Naive thymus-derived CD8-positive, alpha-beta T cell (primary cell): Measurements from ENCODE around the gene KCNAB2. TPM values are rescaled to one million over a fixed set of nuclear protein-coding genes. Genes with fewer than 3 reads are reported as not detected.
"Not testable (repeated sequence)": the region's sequence is repeated elsewhere in the genome, so short reads cannot be mapped to it uniquely, and the experiment has no call there.

Experiments
- ATAC-seq, 2 donors: fragments of 150-1000 bp; cut with Tn5 transposase in 1 of 2; sonication (Bioruptor Pico), chemical (Tn5 transposase) in 1 of 2; 1 replicate in 1 of 2; 2 replicates in 1 of 2; pipeline ENCODE4 v1.10.0; 2021; ENCODE audit warnings: mild to moderate bottlenecking in 2 of 2, moderate library complexity in 2 of 2
- POLR2A ChIA-PET: fragments of 350-600 bp; sonication (Branson Sonifier 250); formaldehyde crosslinking; loops from one replicate; lab custom pipeline; 2021; ENCODE audit warnings: antibody characterized with exemption; lab: Charles Lee
- DNase-seq, 10 donors: peaks; one replicate each; pipeline versions ENCODE4 v3.0.0 to v3.0.0-alpha.2; 2020 to 2022
- H3K27ac Mint-ChIP-seq, 10 donors: one replicate each; pipeline ENCODE4 v1.8.0; 2020 to 2022; ENCODE audit warnings: mild to moderate bottlenecking in 10 of 10, mixed read lengths in 10 of 10, moderate library complexity in 4 of 10, inconsistent platforms in 1 of 10
- H3K27me3 Mint-ChIP-seq, 5 donors: one replicate each; pipeline ENCODE4 v1.8.0; 2021 to 2022; ENCODE audit warnings: mixed read lengths in 5 of 5
- H3K36me3 Mint-ChIP-seq, 3 donors: one replicate each; pipeline ENCODE4 v1.8.0; 2020 to 2022; ENCODE audit warnings: mixed read lengths in 3 of 3, mild to moderate bottlenecking in 2 of 3, inconsistent platforms in 1 of 3
- H3K4me1 Mint-ChIP-seq, 4 donors: one replicate each; pipeline ENCODE4 v1.8.0; 2021 to 2022; ENCODE audit warnings: mixed read lengths in 4 of 4
- H3K4me3 Mint-ChIP-seq, 10 donors: one replicate each; pipeline ENCODE4 v1.8.0; 2020 to 2022; ENCODE audit warnings: mild to moderate bottlenecking in 10 of 10, mixed read lengths in 10 of 10, moderate library complexity in 6 of 10, inconsistent platforms in 1 of 10
- H3K9me3 Mint-ChIP-seq, 9 donors: one replicate each; pipeline ENCODE4 v1.8.0; 2020 to 2022; ENCODE audit warnings: mixed read lengths in 9 of 9, mild to moderate bottlenecking in 3 of 9, inconsistent platforms in 1 of 9, moderate library complexity in 1 of 9
- polyA plus RNA-seq, 3 donors: library from polyadenylated mRNA; unstranded; fragments of 300-500 nt; fragmentation: Illumina TruSeq; gene quantifications; one replicate each; pipeline ENCODE4 v1.2.3, GENCODE V29; 2021
- total RNA-seq, 8 experiments: library from RNA in 2 of 8; stranded (reverse) in 2 of 8; gene quantifications; one replicate each; pipeline ENCODE4 v1.2.3 and lab custom pipeline; 2021 to 2026

Gene KCNAB2
- total and polyA plus RNA-seq, 5 experiments from 2014 or later = 17.8 to 190 (median 46.6) TPM

DNA sequence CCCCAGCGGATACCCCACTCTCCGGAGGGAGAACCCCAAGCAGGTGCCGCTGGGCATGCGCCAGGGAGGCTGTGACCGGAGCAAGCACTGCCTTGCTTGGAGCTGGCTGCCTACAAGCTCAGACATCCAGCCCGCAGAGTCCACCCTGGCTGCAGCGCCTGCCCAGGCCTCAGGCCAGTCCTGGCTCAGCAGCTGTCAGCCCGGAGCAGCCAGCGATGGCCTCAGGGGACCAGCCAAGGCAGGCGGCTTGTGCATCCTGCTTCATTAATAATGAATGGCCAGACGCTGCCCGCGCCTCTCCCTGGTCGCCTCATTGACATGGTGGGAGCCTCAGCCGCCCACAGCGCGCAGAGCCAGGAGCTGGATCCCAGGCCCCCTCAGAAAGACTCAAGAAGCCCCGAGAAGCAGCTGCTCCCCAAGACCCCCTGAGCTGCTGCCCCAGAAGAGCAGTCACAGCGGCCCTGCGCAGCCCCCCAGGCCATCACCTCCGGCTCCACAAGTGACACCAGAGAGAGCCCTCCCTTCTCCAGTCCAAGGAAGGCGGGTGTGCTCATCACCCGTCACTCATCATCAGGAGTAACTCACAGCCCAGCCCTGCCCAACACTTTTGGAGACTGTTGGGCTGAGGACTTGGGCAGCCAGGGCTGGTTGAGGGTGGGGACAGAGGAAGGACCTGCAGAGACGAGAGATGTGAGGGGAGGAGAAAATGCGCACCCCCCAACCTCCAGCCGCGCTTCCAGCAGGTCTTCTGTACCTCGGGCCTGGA, 19.6 kb downstream of the KCNAB2 start:
- ATAC-seq (no peak), DNase-seq (no peak)
- Mint-ChIP-seq H3K4me1 (peaks cover 9 to 26% (median 19%) of the 10 kb centered on the region in 4 donors), H3K27ac (peak overlapping the region in 2 of 10 donors; percentile 41 to 60), H3K36me3 (peaks cover 0 to 36% (median 0%) of the 10 kb centered on the region in 3 donors), H3K27me3 (no peaks in the 10 kb centered on the region), H3K9me3 (no peaks in the 10 kb centered on the region), H3K4me3 (no peak overlapping the region)
- POLR2A ChIA-PET = no interaction called here

DNA sequence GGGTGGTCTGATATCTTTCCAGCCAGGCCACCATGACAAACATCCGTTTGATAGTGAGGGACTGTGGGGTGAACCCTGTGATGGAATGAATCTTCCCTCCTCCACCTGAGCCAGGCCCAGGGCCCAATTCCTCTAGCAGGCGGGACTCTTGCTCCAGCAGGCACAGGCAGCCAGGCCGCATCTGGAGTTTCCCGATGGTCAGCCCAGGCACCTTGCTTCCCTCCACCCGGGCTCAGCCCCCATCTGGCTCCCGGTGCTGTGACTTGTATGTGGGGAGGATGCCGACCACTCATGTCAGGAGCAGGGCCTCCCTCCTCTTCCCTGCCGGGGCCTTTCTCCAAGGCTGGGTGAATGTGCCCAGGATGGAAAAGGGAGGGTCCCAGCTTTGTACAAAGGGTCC, 21.0 kb downstream of the KCNAB2 start:
- Mint-ChIP-seq H3K27ac (peak overlapping the region in 4 of 10 donors; percentile 18 to 80 (median 68)), H3K4me3 (no peak overlapping the region), H3K9me3 (no peaks in the 10 kb centered on the region), H3K36me3 (peaks cover 0 to 31% (median 0%) of the 10 kb centered on the region in 3 donors), H3K27me3 (no peaks in the 10 kb centered on the region), H3K4me1 (peaks cover 9 to 26% (median 19%) of the 10 kb centered on the region in 4 donors)
- no peak for DNase-seq
- POLR2A ChIA-PET = no interaction called here
- no peak for ATAC-seq

DNA sequence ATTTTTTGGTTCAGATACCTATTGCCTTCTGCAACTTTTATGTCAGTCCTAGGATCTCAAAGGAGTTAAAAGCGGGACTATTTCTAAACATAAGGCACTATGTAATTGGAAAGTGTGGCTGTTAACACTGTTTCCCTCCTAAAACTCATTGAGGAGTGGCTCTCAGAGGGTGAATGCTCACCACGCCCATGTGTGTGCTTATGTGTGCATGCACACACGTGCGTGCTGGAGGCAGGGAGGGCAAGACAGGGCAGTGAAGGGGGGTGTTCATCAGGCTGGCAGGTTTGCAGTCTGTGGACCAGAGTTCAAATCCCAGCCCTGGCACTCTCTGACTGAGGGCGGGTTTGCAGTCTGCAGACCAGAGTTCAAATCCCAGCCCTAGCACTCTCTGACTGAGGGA, 22.4 kb downstream of the KCNAB2 start:
- no peak for ATAC-seq
- no peak overlapping the region for H3K4me3 Mint-ChIP-seq
- H3K9me3 Mint-ChIP-seq = no peaks in the 10 kb centered on the region
- POLR2A ChIA-PET = no interaction called here
- peak overlapping the region in 1 of 10 donors; percentile 16 for H3K27ac Mint-ChIP-seq
- peaks cover 7 to 24% (median 17%) of the 10 kb centered on the region in 4 donors for H3K4me1 Mint-ChIP-seq
- peaks cover 0 to 27% (median 0%) of the 10 kb centered on the region in 3 donors for H3K36me3 Mint-ChIP-seq
- H3K27me3 Mint-ChIP-seq = no peaks in the 10 kb centered on the region
- no peak for DNase-seq

DNA sequence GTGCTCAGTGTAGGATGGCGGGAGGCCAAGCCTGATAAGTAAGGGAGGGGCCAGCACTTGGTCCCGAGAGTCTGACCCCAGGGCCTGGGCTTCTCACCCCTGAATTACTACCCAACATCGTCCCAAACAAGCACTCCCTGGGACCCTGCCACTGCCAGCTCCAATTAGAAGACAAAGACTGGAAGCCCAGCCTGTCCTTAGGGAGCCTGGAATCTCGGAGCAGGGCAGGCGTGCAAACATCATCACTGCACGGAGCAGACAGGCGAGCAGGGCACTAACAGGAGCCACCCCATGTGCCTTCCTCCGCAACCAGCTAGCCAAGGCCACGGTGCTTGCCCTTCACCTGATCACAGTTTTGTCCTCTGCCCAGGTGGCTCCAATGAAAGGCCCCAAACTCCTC, 23.2 kb downstream of the KCNAB2 start:
- no peaks in the 10 kb centered on the region for H3K9me3 Mint-ChIP-seq
- POLR2A ChIA-PET = interaction anchor here (0.6 kb wide), 1 partner anchor 17 kb away, joined by 4 read pairs; no protein-coding TSS in a partner anchor
- ATAC-seq (no peak), DNase-seq (no peak)
- H3K27ac Mint-ChIP-seq = peak overlapping the region in 1 of 10 donors; percentile 43
- no peaks in the 10 kb centered on the region for H3K27me3 Mint-ChIP-seq
- peaks cover 3 to 20% (median 13%) of the 10 kb centered on the region in 4 donors for H3K4me1 Mint-ChIP-seq
- H3K36me3 Mint-ChIP-seq = peaks cover 0 to 26% (median 0%) of the 10 kb centered on the region in 3 donors
- H3K4me3 Mint-ChIP-seq = no peak overlapping the region

DNA sequence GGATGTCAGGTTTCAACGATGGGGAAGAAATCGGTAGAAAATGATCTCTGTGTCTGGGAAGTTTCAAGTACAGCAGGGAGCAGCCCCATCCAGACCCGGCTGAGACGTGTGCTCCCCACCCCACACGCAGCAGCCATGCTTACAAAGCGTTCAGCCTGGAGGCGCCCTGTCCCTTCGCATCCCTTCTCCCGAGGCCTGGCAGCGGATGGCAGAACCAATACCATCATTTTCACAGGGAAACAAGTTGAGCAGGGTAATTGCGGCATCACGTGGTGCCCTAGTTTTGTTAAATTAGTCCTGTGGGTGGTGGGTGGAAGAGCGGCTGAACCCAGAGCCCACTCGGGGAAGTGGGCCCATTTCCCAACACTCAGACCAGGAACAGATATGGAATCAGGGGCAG, 23.9 kb downstream of the KCNAB2 start:
- Mint-ChIP-seq H3K9me3 (no peaks in the 10 kb centered on the region), H3K4me1 (peaks cover 3 to 19% (median 12%) of the 10 kb centered on the region in 4 donors), H3K36me3 (peaks cover 0 to 32% (median 0%) of the 10 kb centered on the region in 3 donors), H3K27ac (peak overlapping the region in 3 of 10 donors; percentile 43 to 67 (median 52)), H3K27me3 (no peaks in the 10 kb centered on the region), H3K4me3 (no peak overlapping the region)
- POLR2A ChIA-PET = no interaction called here
- no peak for DNase-seq
- ATAC-seq = no peak

DNA sequence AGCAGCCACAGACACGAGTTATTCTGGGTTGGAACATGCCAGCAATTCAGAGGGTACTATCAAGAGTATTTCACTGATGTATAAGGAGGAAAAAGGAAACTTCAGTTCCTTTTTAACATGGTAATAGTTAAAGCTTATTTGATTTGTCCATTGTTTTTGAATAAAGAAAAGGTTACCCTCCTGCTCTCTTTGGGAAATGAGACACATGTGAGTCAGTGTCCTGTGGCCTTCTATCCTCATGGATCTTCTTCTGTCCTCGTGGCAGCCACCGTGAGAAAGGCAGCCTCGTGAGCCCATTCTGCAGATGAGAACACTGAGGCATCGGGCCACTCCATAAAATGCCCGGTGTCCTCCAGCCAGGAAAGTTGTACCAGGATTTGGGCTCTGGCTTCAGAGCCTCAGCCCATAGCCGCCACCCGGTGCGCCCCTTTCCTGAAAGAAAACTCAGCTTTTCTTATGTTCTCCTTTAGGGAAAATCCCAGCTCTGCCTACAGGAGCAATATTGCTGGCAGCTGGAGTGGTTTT, 24.8 kb downstream of the KCNAB2 start:
- no peak overlapping the region for H3K4me3 Mint-ChIP-seq
- no peaks in the 10 kb centered on the region for H3K27me3 Mint-ChIP-seq
- peak overlapping the region in 2 of 10 donors; percentile 11 to 50 for H3K27ac Mint-ChIP-seq
- H3K9me3 Mint-ChIP-seq = no peaks in the 10 kb centered on the region
- H3K36me3 Mint-ChIP-seq = peaks cover 0 to 37% (median 0%) of the 10 kb centered on the region in 3 donors
- H3K4me1 Mint-ChIP-seq = peaks cover 6 to 17% (median 12%) of the 10 kb centered on the region in 4 donors
- POLR2A ChIA-PET = no interaction called here
- no peak for DNase-seq
- ATAC-seq = no peak

DNA sequence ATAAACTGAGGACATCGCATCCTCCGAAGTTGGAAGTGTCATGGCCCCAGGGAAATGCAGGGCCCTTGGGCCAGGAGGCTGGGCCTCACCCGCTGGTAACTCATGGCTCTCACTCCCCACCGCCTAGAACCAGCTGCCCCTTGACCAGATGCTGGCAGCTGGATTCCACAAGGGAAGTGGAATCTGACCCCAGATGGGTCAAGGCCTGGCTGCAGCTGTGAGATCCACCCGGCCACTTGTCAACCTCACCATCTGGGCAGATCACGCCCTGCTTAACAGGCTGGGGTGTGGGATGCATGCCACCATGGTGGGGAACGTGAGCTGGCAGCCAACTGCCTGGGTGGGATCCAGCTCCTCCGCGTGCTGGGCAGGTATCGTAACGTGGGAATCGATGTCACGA, 25.5 kb downstream of the KCNAB2 start:
- Mint-ChIP-seq H3K27me3 (no peaks in the 10 kb centered on the region), H3K4me3 (no peak overlapping the region), H3K9me3 (no peaks in the 10 kb centered on the region), H3K4me1 (peaks cover 6 to 17% (median 12%) of the 10 kb centered on the region in 4 donors), H3K27ac (no peak overlapping the region), H3K36me3 (peaks cover 0 to 44% (median 0%) of the 10 kb centered on the region in 3 donors)
- ATAC-seq (no peak), DNase-seq (no peak)
- POLR2A ChIA-PET = no interaction called here

DNA sequence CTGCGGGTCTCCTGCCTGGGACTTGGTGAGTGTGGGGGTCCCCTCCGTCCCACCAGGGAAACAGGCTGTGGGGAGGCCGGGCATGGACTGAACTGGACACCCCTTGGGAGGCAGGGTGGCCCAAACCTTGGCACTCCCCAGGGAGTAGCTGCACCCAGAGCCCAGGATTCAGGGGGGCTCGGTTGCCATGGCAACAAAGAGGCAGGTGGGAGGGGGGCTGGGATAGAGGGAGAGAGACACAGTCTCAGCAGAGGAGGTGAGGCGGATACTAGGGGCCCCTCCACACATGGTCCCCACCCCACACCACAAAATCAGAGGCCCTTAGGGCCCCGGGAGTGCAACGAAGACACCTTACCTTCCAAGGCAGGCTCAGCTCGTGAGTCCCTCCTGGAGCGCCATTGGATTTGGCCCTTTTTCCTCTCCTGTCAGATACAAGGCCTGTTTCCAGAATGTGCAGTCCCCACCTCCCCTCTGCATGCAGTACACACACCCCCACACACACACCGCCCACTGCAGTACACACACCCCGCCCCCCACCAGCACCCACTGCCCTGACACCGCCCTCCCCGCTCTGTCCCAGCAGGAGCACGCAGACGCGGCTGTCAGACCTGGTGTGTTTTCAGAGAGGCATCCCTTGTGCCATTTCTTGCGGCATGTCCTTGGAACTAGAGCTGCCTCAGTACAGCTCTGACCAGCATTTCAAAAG, 27.2 kb downstream of the KCNAB2 start:
- H3K36me3 Mint-ChIP-seq = peaks cover 0 to 47% (median 0%) of the 10 kb centered on the region in 3 donors
- H3K27ac Mint-ChIP-seq = no peak overlapping the region
- no peak overlapping the region for H3K4me3 Mint-ChIP-seq
- no peak for ATAC-seq
- peaks cover 5 to 8% (median 6%) of the 10 kb centered on the region in 4 donors for H3K4me1 Mint-ChIP-seq
- POLR2A ChIA-PET = no interaction called here
- H3K27me3 Mint-ChIP-seq = no peaks in the 10 kb centered on the region
- no peaks in the 10 kb centered on the region for H3K9me3 Mint-ChIP-seq
- DNase-seq = no peak

DNA sequence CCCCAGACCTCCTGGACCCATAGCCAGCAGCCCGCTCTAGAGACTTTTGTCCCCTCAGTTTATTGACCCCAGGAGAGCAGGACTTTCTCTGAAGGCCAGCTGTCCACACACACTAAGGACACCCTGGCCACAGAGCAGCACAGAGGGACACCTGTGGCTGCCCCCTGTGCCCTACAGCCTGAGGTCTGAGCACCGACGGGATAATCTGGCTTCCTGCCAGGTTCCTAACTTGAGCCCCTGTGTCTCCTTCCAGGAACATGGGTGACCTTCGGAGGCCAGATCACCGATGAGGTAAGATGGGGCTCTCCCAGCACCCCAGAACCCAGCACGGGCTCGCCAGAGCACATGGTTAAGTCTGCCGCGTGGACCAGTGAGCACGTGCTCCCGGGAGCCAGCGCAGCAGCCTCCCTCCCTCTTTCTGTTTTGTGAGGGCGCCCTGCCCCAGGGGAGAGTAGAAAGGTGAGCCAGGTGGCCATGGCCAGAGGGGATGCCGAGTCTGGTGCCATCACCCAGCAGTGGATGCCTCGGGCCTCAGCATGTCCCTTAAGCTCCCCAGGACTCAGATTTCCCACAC, 27.9 kb downstream of the KCNAB2 start:
- Mint-ChIP-seq H3K4me1 (peaks cover 5 to 11% (median 7%) of the 10 kb centered on the region in 4 donors), H3K9me3 (no peaks in the 10 kb centered on the region), H3K27me3 (no peaks in the 10 kb centered on the region), H3K4me3 (no peak overlapping the region), H3K36me3 (peaks cover 0 to 52% (median 0%) of the 10 kb centered on the region in 3 donors), H3K27ac (no peak overlapping the region)
- POLR2A ChIA-PET = no interaction called here
- ATAC-seq (no peak), DNase-seq (no peak)

DNA sequence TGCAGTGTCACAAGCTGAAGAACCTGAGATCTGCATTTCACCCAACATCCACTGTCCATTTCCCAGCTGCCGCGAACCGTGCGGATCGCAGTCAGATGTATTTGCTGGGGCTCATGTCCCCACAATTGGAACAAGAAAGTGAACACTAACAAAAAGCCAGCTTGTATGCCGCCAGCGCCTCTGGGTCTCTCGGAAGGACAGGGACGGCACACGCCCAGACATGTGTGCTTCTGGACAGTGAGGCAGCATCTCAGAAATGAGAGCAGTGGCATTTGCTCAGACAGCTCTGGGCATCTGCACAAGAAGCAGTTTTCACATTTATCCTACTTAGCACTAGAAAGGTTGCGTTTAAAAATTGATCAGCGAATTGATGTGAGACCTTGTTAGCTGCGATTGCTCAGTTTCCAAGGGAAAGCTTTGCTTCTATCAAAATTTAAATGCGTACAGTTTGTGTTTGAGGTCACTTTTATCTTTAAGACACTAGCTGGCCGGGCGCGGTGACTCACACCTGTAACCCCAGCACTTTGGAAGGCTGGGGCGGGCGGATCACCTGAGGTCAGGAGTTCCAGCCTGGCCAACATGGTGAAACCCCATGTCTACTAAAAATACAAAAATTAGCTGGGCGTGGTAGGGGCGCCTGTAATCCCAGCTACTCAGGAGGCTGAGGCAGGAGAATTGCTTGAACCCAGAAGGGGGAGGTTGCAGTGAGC, 28.7 kb downstream of the KCNAB2 start:
- ATAC-seq (no peak), DNase-seq (no peak)
- no peaks in the 10 kb centered on the region for H3K27me3 Mint-ChIP-seq
- no peak overlapping the region for H3K4me3 Mint-ChIP-seq
- H3K4me1 Mint-ChIP-seq = peaks cover 4 to 9% (median 8%) of the 10 kb centered on the region in 4 donors
- no peaks in the 10 kb centered on the region for H3K9me3 Mint-ChIP-seq
- H3K36me3 Mint-ChIP-seq = peaks cover 0 to 55% (median 0%) of the 10 kb centered on the region in 3 donors
- H3K27ac Mint-ChIP-seq = no peak overlapping the region
- POLR2A ChIA-PET = interaction anchor here (0.6 kb wide), 1 partner anchor 130 kb away, joined by 4 read pairs; no protein-coding TSS in a partner anchor

DNA sequence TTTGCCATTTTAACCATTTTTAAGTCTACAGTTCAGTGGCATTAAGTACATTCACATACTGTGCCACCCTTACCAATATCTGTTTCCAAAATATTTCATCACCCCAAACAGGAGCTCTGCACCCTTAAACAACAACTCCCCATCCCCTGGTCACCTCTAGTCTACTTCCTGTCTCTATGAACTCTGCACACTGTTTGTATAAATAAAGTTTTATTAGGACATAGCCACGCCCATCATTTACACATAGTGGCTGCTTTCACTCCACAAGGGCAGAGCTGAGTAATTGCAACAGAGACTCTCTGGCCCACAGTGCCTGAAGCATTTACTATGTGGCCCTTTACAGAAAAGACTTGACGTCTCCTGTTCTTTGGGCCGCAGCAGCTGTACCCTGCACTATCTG, 30.1 kb downstream of the KCNAB2 start:
- Mint-ChIP-seq H3K4me1 (peaks cover 0 to 9% (median 6%) of the 10 kb centered on the region in 4 donors), H3K36me3 (peaks cover 0 to 65% (median 0%) of the 10 kb centered on the region in 3 donors), H3K4me3 (no peak overlapping the region), H3K27me3 (no peaks in the 10 kb centered on the region), H3K27ac (peak overlapping the region in 1 of 10 donors; percentile 48), H3K9me3 (no peaks in the 10 kb centered on the region)
- ATAC-seq = no peak
- POLR2A ChIA-PET = no interaction called here
- DNase-seq = no peak

DNA sequence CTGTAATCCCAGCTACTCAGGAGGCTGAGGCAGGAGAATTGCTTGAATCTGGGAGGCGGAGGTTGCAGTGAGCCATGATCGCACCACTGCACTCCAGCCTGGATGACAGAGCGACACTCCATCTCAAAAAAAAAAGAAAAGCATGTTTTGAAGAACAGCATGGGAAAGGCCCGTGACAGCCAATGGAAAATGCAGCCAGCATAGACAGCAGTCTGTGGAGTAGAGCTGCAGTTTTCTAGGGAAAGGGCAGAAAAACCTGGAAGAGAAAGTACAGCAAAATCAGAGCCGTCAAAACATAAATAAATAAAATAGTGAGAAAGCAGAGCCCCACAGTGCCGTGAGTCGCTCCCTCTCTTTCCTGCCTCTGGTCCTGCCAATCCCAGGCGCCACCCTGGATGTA, 31.4 kb downstream of the KCNAB2 start:
- H3K27me3 Mint-ChIP-seq, POLR2A ChIA-PET, ATAC-seq, DNase-seq, H3K9me3 Mint-ChIP-seq, H3K4me1 Mint-ChIP-seq, H3K4me3 Mint-ChIP-seq: not testable (repeated sequence)
- Mint-ChIP-seq H3K36me3 (peaks cover 0 to 75% (median 3%) of the 10 kb centered on the region in 3 donors), H3K27ac (peak overlapping the region in 2 of 10 donors; percentile 28 to 66)
